Common myeloid progenitor, CD34-positive (primary cell): ENCODE data around the gene RELA.
A peak's percentile ranks its signal among the peaks of the same experiment; 100 is the strongest.

ENCODE experiments used
- CTCF ChIA-PET: fragments of 350-600 bp; sonication (Branson Sonifier 250); formaldehyde crosslinking; loops from one replicate; lab custom pipeline; 2021; ENCODE audit warnings: antibody characterized with exemption; lab: Charles Lee
- POLR2A ChIA-PET: fragments of 350-600 bp; sonication (Branson Sonifier 250); formaldehyde crosslinking; loops from one replicate; lab custom pipeline; 2021; ENCODE audit warnings: antibody characterized with exemption; lab: Charles Lee
- DNase-seq, 3 donors: peaks; one replicate each; pipeline versions ENCODE4 v3.0.0 to v3.0.0-alpha.2; 2013
- H3K27ac ChIP-seq, 2 experiments: 1 replicate in 1 of 2; 2 replicates in 1 of 2; pipeline ENCODE4 v1.7.0; 2013; ENCODE audit warnings: inconsistent platforms in 2 of 2, low read length in 2 of 2, mild to moderate bottlenecking in 2 of 2, low read depth in 1 of 2, moderate library complexity in 1 of 2; ENCODE audit not compliant: severe bottlenecking in 2 of 2, insufficient read depth in 1 of 2, poor library complexity in 1 of 2
- H3K27me3 ChIP-seq, 5 experiments: replicated peaks in 2 of 5; 1 replicate in 3 of 5; 2 replicates in 2 of 5; pipeline versions ENCODE4 v1.6.1 to v1.7.0; 2013; ENCODE audit warnings: low read length in 4 of 5, mild to moderate bottlenecking in 2 of 5, moderate library complexity in 2 of 5, inconsistent platforms in 1 of 5; ENCODE audit not compliant: insufficient read depth in 5 of 5, control insufficient read depth in 4 of 5
- H3K36me3 ChIP-seq, 4 experiments: 1 replicate in 2 of 4; 2 replicates in 2 of 4; pipeline versions ENCODE4 v1.6.1 to v1.7.0; 2013; ENCODE audit warnings: low read length in 3 of 4, control low read depth in 1 of 4, mild to moderate bottlenecking in 1 of 4; ENCODE audit not compliant: control insufficient read depth in 4 of 4, insufficient read depth in 4 of 4
- H3K4me1 ChIP-seq, 4 experiments: 1 replicate in 3 of 4; 2 replicates in 1 of 4; pipeline versions ENCODE4 v1.6.1 to v1.7.1; 2013; ENCODE audit warnings: low read length in 3 of 4, mild to moderate bottlenecking in 3 of 4, control low read depth in 1 of 4, inconsistent platforms in 1 of 4, moderate library complexity in 1 of 4; ENCODE audit not compliant: control insufficient read depth in 4 of 4, insufficient read depth in 4 of 4; ENCODE audit errors: control extremely low read depth in 1 of 4
- H3K4me3 ChIP-seq, 7 experiments: 1 replicate in 4 of 7; 2 replicates in 3 of 7; pipeline versions ENCODE4 v1.5.1 to v1.7.0; 2013; ENCODE audit warnings: mild to moderate bottlenecking in 7 of 7, low read length in 6 of 7, moderate library complexity in 6 of 7, inconsistent platforms in 2 of 7, low read depth in 2 of 7, control low read depth in 1 of 7; ENCODE audit not compliant: insufficient read depth in 4 of 7, control insufficient read depth in 1 of 7; ENCODE audit errors: extremely low read depth in 1 of 7
- H3K9me3 ChIP-seq, 5 experiments: 1 replicate in 4 of 5; 2 replicates in 1 of 5; pipeline versions ENCODE4 v1.6.1 to v1.7.1; 2013; ENCODE audit warnings: low read length in 4 of 5, mild to moderate bottlenecking in 2 of 5, inconsistent platforms in 1 of 5, low read depth in 1 of 5, moderate library complexity in 1 of 5; ENCODE audit not compliant: control insufficient read depth in 4 of 5, insufficient read depth in 2 of 5; ENCODE audit errors: control extremely low read depth in 1 of 5
- WGBS: methylation state at CpG from one replicate; pipeline ENCODE4 v1.1.5; 2013; ENCODE audit not compliant: insufficient coverage; 5-methylcytosine and 5-hydroxymethylcytosine counted together

RELA gene

GRCh38 chr11:65680192-65680743, 17.6 kb upstream of the RELA start:
- Histone ChIP-seq H3K9me3 (no peaks in the 10 kb centered on the region), H3K4me1 (no peaks in the 10 kb centered on the region), H3K27ac (no peak overlapping the region), H3K4me3 (no peak overlapping the region), H3K36me3 (no peaks in the 10 kb centered on the region), H3K27me3 (no peaks in the 10 kb centered on the region)
- POLR2A ChIA-PET = no interaction called here
- no peak for DNase-seq
- WGBS = 70% methylated on average over 2 of the region's 5 CpGs
- CTCF ChIA-PET = interaction anchor here (0.9 to 1.1 kb wide), 2 partner anchors 14 to 133 kb away, joined by 3 to 4 read pairs; no protein-coding TSS in a partner anchor

- Histone ChIP-seq H3K27me3 (no peaks in the 10 kb centered on the region), H3K36me3 (no peaks in the 10 kb centered on the region), H3K27ac (no peak overlapping the region), H3K4me1 (no peaks in the 10 kb centered on the region), H3K9me3 (no peaks in the 10 kb centered on the region), H3K4me3 (no peak overlapping the region)
- no CpG with 5 or more reads among the region's 2 CpGs for WGBS
- ChIA-PET POLR2A (no interaction called here), CTCF (no interaction called here)
- no peak for DNase-seq
Observed at GRCh38 chr11:65672982-65673381, 10.3 kb upstream of the RELA start.

- H3K36me3 ChIP-seq = no peaks in the 10 kb centered on the region
- H3K27ac ChIP-seq = no peak overlapping the region
- H3K27me3 ChIP-seq = no peaks in the 10 kb centered on the region
- no peak overlapping the region for H3K4me3 ChIP-seq
- ChIA-PET POLR2A (no interaction called here), CTCF (no interaction called here)
- DNase-seq = peak in 1 of 3 donors; percentile 21
- H3K4me1 ChIP-seq = no peaks in the 10 kb centered on the region
- no peaks in the 10 kb centered on the region for H3K9me3 ChIP-seq
Observed at GRCh38 chr11:65672180-65672860, 9.6 kb upstream of the RELA start.

GRCh38 chr11:65663639-65664200, 1.0 kb upstream of the RELA start:
- WGBS = 0% methylated on average over 4 of the region's 15 CpGs
- ChIA-PET POLR2A (interaction anchor here (0.6 to 3.0 kb wide), 7 partner anchors 10 to 286 kb away, joined by 3 to 46 read pairs (median 6); partner anchors contain the start of genes PCNX3, RNASEH2C and SIPA1), CTCF (interaction anchor here (0.9 to 6.5 kb wide), 7 partner anchors 10 to 117 kb away, joined by 3 to 27 read pairs (median 3); partner anchors contain the start of gene AP5B1)
- Histone ChIP-seq H3K4me3 (peak overlapping the region; percentile 74 to 99 (median 95)), H3K27me3 (no peaks in the 10 kb centered on the region), H3K36me3 (peaks cover 7 to 26% (median 21%) of the 10 kb centered on the region in 4 experiments), H3K27ac (peak overlapping the region; percentile 95 to 98), H3K9me3 (no peaks in the 10 kb centered on the region), H3K4me1 (peaks cover 2 to 26% (median 21%) of the 10 kb centered on the region in 4 experiments)
- peak in 2 of 3 donors; percentile 44 to 55 for DNase-seq

GRCh38 chr11:65662247-65662798, 393 bp downstream of the RELA start:
- peaks cover 2 to 26% (median 21%) of the 10 kb centered on the region in 4 experiments for H3K4me1 ChIP-seq
- ChIA-PET POLR2A (interaction anchor here (1.6 to 3.0 kb wide), 5 partner anchors 9 to 47 kb away, joined by 4 to 46 read pairs (median 8); partner anchors contain the start of genes PCNX3 and SIPA1), CTCF (interaction anchor here (0.8 to 6.5 kb wide), 5 partner anchors 10 to 223 kb away, joined by 3 to 27 read pairs (median 3); no protein-coding TSS in a partner anchor)
- peaks cover 14 to 40% (median 34%) of the 10 kb centered on the region in 4 experiments for H3K36me3 ChIP-seq
- H3K27me3 ChIP-seq = no peaks in the 10 kb centered on the region
- H3K4me3 ChIP-seq = peak overlapping the region; percentile 74 to 99 (median 95)
- H3K9me3 ChIP-seq = no peaks in the 10 kb centered on the region
- H3K27ac ChIP-seq = peak overlapping the region; percentile 95 to 98
- DNase-seq = no peak
- WGBS = under 1% methylated on average over 17 of the region's 29 CpGs

- DNase-seq = no peak
- Histone ChIP-seq H3K9me3 (no peaks in the 10 kb centered on the region), H3K4me1 (peaks cover 2 to 26% (median 21%) of the 10 kb centered on the region in 4 experiments), H3K4me3 (peak overlapping the region; percentile 74 to 99 (median 95)), H3K27ac (peak overlapping the region; percentile 95 to 98), H3K27me3 (no peaks in the 10 kb centered on the region), H3K36me3 (peaks cover 14 to 46% (median 39%) of the 10 kb centered on the region in 4 experiments)
- CTCF ChIA-PET = interaction anchor here (1.0 to 6.5 kb wide), 2 partner anchors 12 to 36 kb away, joined by 4 to 27 read pairs; no protein-coding TSS in a partner anchor
- POLR2A ChIA-PET = interaction anchor here (1.8 to 3.0 kb wide), 2 partner anchors 8 to 21 kb away, joined by 6 to 46 read pairs; no protein-coding TSS in a partner anchor
- 90% methylated on average over 14 of the region's 25 CpGs for WGBS
Observed at GRCh38 chr11:65661599-65662246, 993 bp downstream of the RELA start.
